K562 (cell line): Measurements from ENCODE around the gene TRMT1L. TPM values are rescaled to one million over a fixed set of nuclear protein-coding genes. Genes with fewer than 3 reads are reported as not detected.

ENCODE experiments used
- ATAC-seq: fragments of 200-7000 bp; cut with Tn5 transposase; 3 replicates; pipeline ENCODE4 v1.9.1; 2020; ENCODE audit warnings: moderate library complexity
- BruUV-seq: library from RNA; stranded (reverse); fragments of 400-500 nt; replicated peaks from 2 replicates; lab custom pipeline; 2021; lab: Mats Ljungman, UMichigan
- CTCF ChIA-PET: fragments of 300-600 bp; formaldehyde crosslinking; extraction: SDS; loops from one replicate; lab custom pipeline; 2021; ENCODE audit warnings: low intra/inter-chr PET ratio; lab: Yijun Ruan, JAX
- POLR2A ChIA-PET: fragments of 300-600, 350-650 bp; sonication (Branson Sonifier 250); formaldehyde crosslinking; extraction: SDS; loops from one replicate; lab custom pipeline; 2021; ENCODE audit warnings: antibody characterized with exemption, inconsistent platforms; lab: Yijun Ruan, JAX
- DNase-seq, 4 experiments: peaks; one replicate each; pipeline versions ENCODE4 v3.0.0 to v3.0.0-alpha.2; 2011 to 2018; ENCODE audit warnings: low spot score in 3 of 4, mixed read lengths in 3 of 4; ENCODE audit errors: extremely low read depth in 1 of 4
- FAIRE-seq: peaks from 2 replicates; lab custom pipeline; 2011; peaks lifted over from hg19 to GRCh38; lab: Jason Lieb, UNC
- H2AFZ ChIP-seq: 2 replicates; pipeline ENCODE4 v1.6.0; 2011; ENCODE audit warnings: low read depth, low read length, control low read depth, inconsistent platforms
- H3K27ac ChIP-seq: fragments of 200-600 bp; 3 replicates; pipeline ENCODE4 v1.8.0; 2011; ENCODE audit warnings: low read depth, mild to moderate bottlenecking, control low read depth, inconsistent platforms, low read length, moderate library complexity, mixed read lengths; ENCODE audit errors: extremely low read depth
- H3K27me3 ChIP-seq, 2 experiments: fragments of 300-600 bp in 1 of 2; 2 replicates in 1 of 2; 3 replicates in 1 of 2; pipeline versions ENCODE4 v1.6.0 to v1.8.0; 2011; ENCODE audit warnings: inconsistent platforms in 2 of 2, low read length in 2 of 2, mild to moderate bottlenecking in 1 of 2, mixed read lengths in 1 of 2, moderate library complexity in 1 of 2; ENCODE audit not compliant: control insufficient read depth in 2 of 2, insufficient read depth in 2 of 2
- H3K36me3 ChIP-seq: fragments of 300-600 bp; 3 replicates; pipeline ENCODE4 v1.8.0; 2011; ENCODE audit warnings: mild to moderate bottlenecking, low read length, inconsistent platforms; ENCODE audit not compliant: control insufficient read depth, insufficient read depth
- H3K4me1 ChIP-seq, 2 experiments: fragments of 200-600 bp in 1 of 2; replicated peaks in 1 of 2; 2 replicates in 1 of 2; 3 replicates in 1 of 2; pipeline versions ENCODE4 v1.5.1 to v1.8.0; 2011; ENCODE audit warnings: inconsistent platforms in 2 of 2, low read length in 2 of 2, mild to moderate bottlenecking in 1 of 2, mixed read lengths in 1 of 2, moderate library complexity in 1 of 2; ENCODE audit not compliant: control insufficient read depth in 2 of 2, insufficient read depth in 2 of 2
- H3K4me2 ChIP-seq: 2 replicates; pipeline ENCODE4 v1.6.1; 2011; ENCODE audit warnings: low read length, control low read depth, inconsistent platforms, mixed read lengths; ENCODE audit not compliant: insufficient read depth
- H3K4me3 ChIP-seq: fragments of 200-600 bp; sonication (generic), shearing (Covaris generic); 2 replicates; pipeline ENCODE4 v1.5.1; 2016; ENCODE audit warnings: control low read depth, inconsistent platforms
- H3K79me2 ChIP-seq: fragments of 200-600 bp; 3 replicates; pipeline ENCODE4 v1.8.0; 2011; ENCODE audit warnings: low read length, inconsistent platforms; ENCODE audit not compliant: control insufficient read depth, insufficient read depth
- H3K9ac ChIP-seq, 2 experiments: 2 replicates each; pipeline versions ENCODE4 v1.6.0 to v1.6.1; 2011; ENCODE audit warnings: low read depth in 2 of 2, low read length in 2 of 2, control low read depth in 1 of 2, inconsistent platforms in 1 of 2, mild to moderate bottlenecking in 1 of 2, mixed read lengths in 1 of 2; ENCODE audit not compliant: insufficient read depth in 1 of 2
- H3K9me1 ChIP-seq: one replicate; pipeline ENCODE4 v1.6.0; 2011; ENCODE audit warnings: inconsistent platforms, mild to moderate bottlenecking, low read length, moderate library complexity; ENCODE audit not compliant: control insufficient read depth, insufficient read depth
- H3K9me3 ChIP-seq: replicated peaks from 2 replicates; pipeline ENCODE4 v1.5.1; 2011; ENCODE audit warnings: low read depth, low read length, inconsistent platforms; ENCODE audit not compliant: control insufficient read depth, insufficient read depth
- H4K20me1 ChIP-seq: replicated peaks from 2 replicates; pipeline ENCODE4 v1.6.1; 2011; ENCODE audit warnings: low read length, inconsistent platforms, mixed read lengths; ENCODE audit not compliant: control insufficient read depth, insufficient read depth
- ATF3 ChIP-seq, 2 experiments: fragments of 450-650 bp in 1 of 2; sonication (generic) in 1 of 2; formaldehyde crosslinking in 1 of 2; IDR thresholded peaks in 1 of 2; conservative IDR thresholded peaks in 1 of 2; 2 replicates each; pipeline versions ENCODE4 v1.6.1 to v1.8.1; 2016 to 2023; ENCODE audit warnings: mild to moderate bottlenecking in 2 of 2, moderate library complexity in 2 of 2, inconsistent platforms in 1 of 2, missing genetic modification reagents in 1 of 2
- CC2D1A ChIP-seq: fragments of 450-650 bp; IDR thresholded peaks from 2 replicates; pipeline ENCODE4 v1.6.1; 2017; ENCODE audit warnings: mild to moderate bottlenecking
- DPF2 ChIP-seq: fragments of 450-650 bp; IDR thresholded peaks from 2 replicates; pipeline ENCODE4 v1.6.1; 2016
- HDAC3 ChIP-seq: fragments of 450-650 bp; IDR thresholded peaks from 2 replicates; pipeline ENCODE4 v1.6.1; 2018; ENCODE audit warnings: borderline replicate concordance, mild to moderate bottlenecking, moderate library complexity; ENCODE audit not compliant: partially characterized antibody
- HDAC8 ChIP-seq: fragments of 450-650 bp; IDR thresholded peaks from 2 replicates; pipeline ENCODE4 v1.6.1; 2016; ENCODE audit warnings: mild to moderate bottlenecking, missing genetic modification characterization, moderate library complexity, missing compliant biosample characterization
- KAT2B ChIP-seq: IDR thresholded peaks from one replicate; pipeline ENCODE4 v1.6.1; 2012; ENCODE audit warnings: low read depth, mild to moderate bottlenecking, control low read depth, inconsistent platforms, low read length, moderate library complexity
- KLF16 ChIP-seq: IDR thresholded peaks from 2 replicates; pipeline ENCODE4 v1.6.1; 2016; ENCODE audit warnings: antibody characterized with exemption
- NFXL1 ChIP-seq: fragments of 450-650 bp; formaldehyde crosslinking; IDR thresholded peaks from 2 replicates; pipeline ENCODE4 v1.4.0; 2021; ENCODE audit warnings: mild to moderate bottlenecking
- ZNF121 ChIP-seq: sonication (generic); formaldehyde crosslinking; conservative IDR thresholded peaks from 2 replicates; pipeline ENCODE4 v1.8.0; 2022; ENCODE audit warnings: missing genetic modification reagents
- ZNF512 ChIP-seq: IDR thresholded peaks from 2 replicates; pipeline ENCODE4 v1.6.1; 2016; ENCODE audit warnings: missing genetic modification characterization, missing compliant biosample characterization
- in situ Hi-C: fragments of 300-500 bp; cut with MboI; formaldehyde crosslinking; loops from 4 replicates; pipeline ENCODE4 v1.15.0; 2018; ENCODE audit warnings: inconsistent platforms, mixed read lengths
- intact Hi-C: fragments of 100-400 bp; cut with micrococcal nuclease; formaldehyde crosslinking; loops from 2 replicates; pipeline ENCODE4 v1.14.2; 2022
- polyA plus RNA-seq, 8 experiments: library from polyadenylated mRNA; depleted of rRNA in 4 of 8; stranded (reverse) in 5 of 8; unstranded in 3 of 8; fragments of >200 nt; fragmentation: Nextera tagmentation in 2 of 8; fragmentation: Illumina TruSeq in 1 of 8; extraction: Ambion mirVana in 2 of 8; extraction: Trizol in 1 of 8; gene quantifications; 2 replicates each; pipeline versions ENCODE4 v1.2.1 to v1.2.3, GENCODE V29; 2011 to 2014; ENCODE audit warnings: inconsistent platforms in 1 of 8, missing spikeins in 1 of 8
- total RNA-seq, 7 experiments: library from RNA; depleted of rRNA in 6 of 7; stranded (reverse); fragments of >200 nt in 6 of 7; fragmentation: Illumina TruSeq in 2 of 7; extraction: Trizol in 2 of 7; gene quantifications; 2 replicates each; pipeline versions ENCODE4 v1.2.1 to v1.2.3, GENCODE V29; 2011 to 2021; ENCODE audit warnings: low replicate concordance in 1 of 7
- TF ChIP-seq, protein P1 (sequence below): fragments of 450-650 bp; formaldehyde crosslinking; IDR thresholded peaks from 2 replicates; pipeline ENCODE4 v1.4.0; 2020; ENCODE audit warnings: mild to moderate bottlenecking, moderate library complexity
- TF ChIP-seq, protein P2 (sequence below): sonication (generic); formaldehyde crosslinking; IDR thresholded peaks from 2 replicates; pipeline ENCODE4 v1.8.1; 2023; ENCODE audit warnings: missing genetic modification reagents, mild to moderate bottlenecking, borderline replicate concordance

Gene TRMT1L
- total and polyA plus RNA-seq, 9 of the 15 experiments (the other 6 are each of a cell fraction or from before 2014, with no cell fraction given), result 6.4 to 88.9 (median 32.9) TPM

DNA sequence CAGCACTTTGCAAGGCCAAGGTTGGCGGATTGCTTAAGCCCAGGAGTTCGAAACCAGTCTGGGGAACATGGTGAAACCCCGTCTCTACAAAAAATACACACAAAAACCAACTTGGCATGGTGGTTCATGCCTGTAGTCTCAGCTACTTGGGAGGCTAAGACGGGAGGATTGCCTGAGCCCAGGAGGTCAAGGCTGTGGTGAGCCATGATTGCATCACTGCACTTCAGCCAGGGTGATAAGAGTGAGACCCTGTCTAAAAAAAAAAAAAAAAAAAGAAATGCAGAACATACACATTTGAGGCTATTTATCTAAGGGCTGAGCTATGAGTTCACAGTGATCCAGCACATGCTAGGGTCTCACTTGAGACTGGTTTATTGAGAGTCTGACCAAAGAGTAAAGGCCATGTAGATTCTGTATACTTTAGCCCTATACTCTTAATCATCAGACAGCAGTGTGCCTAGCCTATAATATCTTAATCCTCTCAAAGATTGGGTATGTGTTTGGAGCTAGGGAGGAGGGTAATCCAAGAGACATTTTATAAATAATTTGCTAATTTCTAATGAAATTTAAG lies 87.5 kb downstream of the TRMT1L start (continued):
- peak; percentile 91 for TF ChIP-seq ATF3 (IDR thresholded peaks at IDR 0.05)
- no peak for TF ChIP-seq ATF3 (CRISPR knock-in tag; conservative IDR thresholded peaks at IDR 0.05)

DNA sequence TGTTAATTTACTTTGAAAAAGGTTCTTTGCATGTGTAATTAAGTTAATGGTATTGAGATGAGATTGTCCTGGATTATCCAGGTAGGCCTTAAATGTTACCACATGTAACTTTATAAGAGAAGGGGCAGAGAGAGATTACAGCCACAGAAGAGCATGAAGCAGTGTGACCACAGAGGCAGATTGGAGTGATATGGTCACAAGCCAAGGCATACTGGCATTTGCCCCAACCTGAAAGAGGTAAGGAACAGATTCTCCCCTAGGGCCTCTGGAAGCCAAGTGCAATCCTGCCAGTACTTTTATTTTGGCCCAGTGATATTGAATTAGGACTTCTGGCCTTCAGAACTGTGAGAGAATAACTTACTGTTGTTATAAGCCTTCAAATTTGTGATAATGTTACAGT lies 88.4 kb downstream of the TRMT1L start:
- no peaks in the 10 kb centered on the region for H3K27me3 ChIP-seq
- no peak for DNase-seq
- peaks cover 90% of the 10 kb centered on the region for H3K79me2 ChIP-seq
- 0 out of 2 replicates have a peak, but pooled peaks cover 6% of the 10 kb centered on the region for H4K20me1 ChIP-seq
- ATAC-seq, result no peak; the same call in 1 of the 3 replicates
- no peaks in the 10 kb centered on the region for H3K9me1 ChIP-seq
- intact Hi-C loops, result no loop called here
- no peak overlapping the region for H3K4me3 ChIP-seq
- ChIA-PET POLR2A (interaction anchor here (0.8 kb wide), 1 partner anchor 25 kb away, joined by 3 read pairs; no protein-coding TSS in a partner anchor), CTCF (no interaction called here)
- peak; percentile 15 for FAIRE-seq
- peaks cover 10% of the 10 kb centered on the region; the same call in 1 of the 3 replicates for H3K36me3 ChIP-seq
- no peak overlapping the region for H2AFZ ChIP-seq
- no peak overlapping the region for H3K9ac ChIP-seq
- in situ Hi-C loops, result no loop called here
- H3K27ac ChIP-seq, result no peak overlapping the region
- peaks cover 0 to 2% of the 10 kb centered on the region in 2 experiments; a peak in 1 of 5 replicates for H3K4me1 ChIP-seq
- no TSS peak for BruUV-seq
- no peak overlapping the region for H3K4me2 ChIP-seq
- no peaks in the 10 kb centered on the region for H3K9me3 ChIP-seq
- TF ChIP-seq HDAC8 (no peak), ZNF121 (CRISPR knock-in tag) (no peak), DPF2 (no peak), KLF16 (no peak), KAT2B (no peak), HDAC3 (no peak), ZNF512 (tag) (no peak), NFXL1 (CRISPR knock-in tag) (no peak), CC2D1A (no peak)
- TF ChIP-seq, protein P1, sequence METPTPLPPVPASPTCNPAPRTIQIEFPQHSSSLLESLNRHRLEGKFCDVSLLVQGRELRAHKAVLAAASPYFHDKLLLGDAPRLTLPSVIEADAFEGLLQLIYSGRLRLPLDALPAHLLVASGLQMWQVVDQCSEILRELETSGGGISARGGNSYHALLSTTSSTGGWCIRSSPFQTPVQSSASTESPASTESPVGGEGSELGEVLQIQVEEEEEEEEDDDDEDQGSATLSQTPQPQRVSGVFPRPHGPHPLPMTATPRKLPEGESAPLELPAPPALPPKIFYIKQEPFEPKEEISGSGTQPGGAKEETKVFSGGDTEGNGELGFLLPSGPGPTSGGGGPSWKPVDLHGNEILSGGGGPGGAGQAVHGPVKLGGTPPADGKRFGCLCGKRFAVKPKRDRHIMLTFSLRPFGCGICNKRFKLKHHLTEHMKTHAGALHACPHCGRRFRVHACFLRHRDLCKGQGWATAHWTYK (CRISPR knock-in tag), result no peak
- TF ChIP-seq, protein P2, sequence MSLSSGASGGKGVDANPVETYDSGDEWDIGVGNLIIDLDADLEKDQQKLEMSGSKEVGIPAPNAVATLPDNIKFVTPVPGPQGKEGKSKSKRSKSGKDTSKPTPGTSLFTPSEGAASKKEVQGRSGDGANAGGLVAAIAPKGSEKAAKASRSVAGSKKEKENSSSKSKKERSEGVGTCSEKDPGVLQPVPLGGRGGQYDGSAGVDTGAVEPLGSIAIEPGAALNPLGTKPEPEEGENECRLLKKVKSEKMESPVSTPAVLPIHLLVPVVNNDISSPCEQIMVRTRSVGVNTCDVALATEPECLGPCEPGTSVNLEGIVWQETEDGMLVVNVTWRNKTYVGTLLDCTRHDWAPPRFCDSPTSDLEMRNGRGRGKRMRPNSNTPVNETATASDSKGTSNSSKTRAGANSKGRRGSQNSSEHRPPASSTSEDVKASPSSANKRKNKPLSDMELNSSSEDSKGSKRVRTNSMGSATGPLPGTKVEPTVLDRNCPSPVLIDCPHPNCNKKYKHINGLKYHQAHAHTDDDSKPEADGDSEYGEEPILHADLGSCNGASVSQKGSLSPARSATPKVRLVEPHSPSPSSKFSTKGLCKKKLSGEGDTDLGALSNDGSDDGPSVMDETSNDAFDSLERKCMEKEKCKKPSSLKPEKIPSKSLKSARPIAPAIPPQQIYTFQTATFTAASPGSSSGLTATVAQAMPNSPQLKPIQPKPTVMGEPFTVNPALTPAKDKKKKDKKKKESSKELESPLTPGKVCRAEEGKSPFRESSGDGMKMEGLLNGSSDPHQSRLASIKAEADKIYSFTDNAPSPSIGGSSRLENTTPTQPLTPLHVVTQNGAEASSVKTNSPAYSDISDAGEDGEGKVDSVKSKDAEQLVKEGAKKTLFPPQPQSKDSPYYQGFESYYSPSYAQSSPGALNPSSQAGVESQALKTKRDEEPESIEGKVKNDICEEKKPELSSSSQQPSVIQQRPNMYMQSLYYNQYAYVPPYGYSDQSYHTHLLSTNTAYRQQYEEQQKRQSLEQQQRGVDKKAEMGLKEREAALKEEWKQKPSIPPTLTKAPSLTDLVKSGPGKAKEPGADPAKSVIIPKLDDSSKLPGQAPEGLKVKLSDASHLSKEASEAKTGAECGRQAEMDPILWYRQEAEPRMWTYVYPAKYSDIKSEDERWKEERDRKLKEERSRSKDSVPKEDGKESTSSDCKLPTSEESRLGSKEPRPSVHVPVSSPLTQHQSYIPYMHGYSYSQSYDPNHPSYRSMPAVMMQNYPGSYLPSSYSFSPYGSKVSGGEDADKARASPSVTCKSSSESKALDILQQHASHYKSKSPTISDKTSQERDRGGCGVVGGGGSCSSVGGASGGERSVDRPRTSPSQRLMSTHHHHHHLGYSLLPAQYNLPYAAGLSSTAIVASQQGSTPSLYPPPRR (CRISPR knock-in tag), result no peak
